Activated CD8-positive, alpha-beta memory T cell treated with anti-CD3 and anti-CD28 coated beads for 24 hours (primary cell): ENCODE measurements around the gene PSMB10.
A peak's percentile ranks its signal among the peaks of the same experiment; 100 is the strongest.
"Not testable (repeated sequence)": the region's sequence is repeated elsewhere in the genome, so short reads cannot be mapped to it uniquely, and the experiment has no call there.

Source experiments
- DNase-seq: peaks from one replicate; pipeline ENCODE4 v3.0.0-alpha.2; 2020

Gene PSMB10

DNA sequence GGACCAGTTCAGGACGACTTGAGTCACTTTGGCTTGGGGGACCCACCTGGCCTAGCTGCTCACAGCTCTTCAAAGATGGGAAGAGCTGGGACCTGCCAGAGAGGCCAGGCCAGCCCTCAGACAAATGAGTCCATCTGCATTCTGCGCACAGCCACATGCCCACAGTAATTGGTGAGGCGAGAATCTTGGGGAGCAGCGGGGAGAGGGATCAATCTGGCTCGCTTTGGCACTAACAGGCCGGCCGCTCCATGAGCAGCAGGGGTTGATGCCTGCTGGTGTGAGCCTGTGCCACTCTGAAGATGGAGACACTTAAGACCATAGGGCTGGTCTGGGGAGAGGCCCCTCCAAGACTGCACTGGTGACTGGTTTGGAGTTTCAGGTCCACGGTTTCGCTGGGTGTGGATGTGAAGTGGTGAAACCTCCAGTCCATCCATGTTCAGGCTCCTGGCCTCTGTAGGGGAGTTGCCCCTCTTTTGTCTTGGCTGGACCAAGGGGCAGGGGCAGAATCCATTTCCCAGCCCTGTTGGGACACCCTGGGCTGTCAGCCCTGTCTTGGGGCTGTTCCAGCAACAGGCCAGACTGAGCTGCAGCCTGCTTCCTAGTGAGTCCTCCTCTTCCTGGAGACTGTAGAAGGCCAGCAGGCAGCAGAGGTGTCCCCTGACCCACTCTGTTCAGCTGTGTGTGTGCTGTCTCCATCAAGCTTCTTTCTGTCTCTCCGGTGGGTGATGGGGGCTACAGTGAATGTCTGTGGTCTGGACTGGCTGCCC lies 12.3 kb downstream of the PSMB10 start:
- no peak for DNase-seq

DNA sequence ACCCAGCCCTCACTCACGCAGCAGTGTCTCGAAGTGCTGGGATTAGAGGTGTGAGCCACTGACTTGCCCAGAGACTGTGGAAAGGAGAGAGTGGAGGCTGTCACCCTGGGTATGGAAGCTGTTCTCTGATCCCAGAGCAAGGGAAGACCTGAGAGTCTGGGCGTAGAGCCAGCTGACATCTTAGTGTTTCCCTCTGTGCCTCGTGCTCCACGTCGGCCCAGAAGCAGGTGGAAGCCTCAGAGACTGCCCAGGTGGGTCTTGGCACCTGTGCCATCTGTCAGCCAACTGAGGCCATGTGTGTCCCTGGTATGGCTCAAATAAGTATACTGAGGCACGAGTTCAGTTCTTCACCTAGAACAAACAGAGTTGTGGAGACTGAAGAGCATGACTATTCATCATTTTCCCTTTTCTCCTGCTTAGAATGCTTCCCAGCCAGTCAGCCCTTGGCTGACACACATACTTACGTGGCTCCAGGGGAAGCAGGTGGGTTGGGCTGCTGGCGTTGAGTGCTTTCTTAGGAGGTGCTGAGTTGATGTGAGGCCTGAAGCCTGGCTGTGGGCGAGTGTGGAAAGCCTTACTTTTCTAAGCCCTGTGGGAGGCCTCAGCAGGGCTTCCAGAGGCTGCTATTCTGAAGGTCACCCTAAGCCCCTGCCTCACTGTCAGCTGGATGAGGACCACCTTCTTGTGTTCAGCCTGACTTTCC lies 13.1 kb downstream of the PSMB10 start:
- DNase-seq = no peak

- DNase-seq = no peak
Observed at GRCh38 chr16:67922740-67923139, 13.9 kb downstream of the PSMB10 start.

DNA sequence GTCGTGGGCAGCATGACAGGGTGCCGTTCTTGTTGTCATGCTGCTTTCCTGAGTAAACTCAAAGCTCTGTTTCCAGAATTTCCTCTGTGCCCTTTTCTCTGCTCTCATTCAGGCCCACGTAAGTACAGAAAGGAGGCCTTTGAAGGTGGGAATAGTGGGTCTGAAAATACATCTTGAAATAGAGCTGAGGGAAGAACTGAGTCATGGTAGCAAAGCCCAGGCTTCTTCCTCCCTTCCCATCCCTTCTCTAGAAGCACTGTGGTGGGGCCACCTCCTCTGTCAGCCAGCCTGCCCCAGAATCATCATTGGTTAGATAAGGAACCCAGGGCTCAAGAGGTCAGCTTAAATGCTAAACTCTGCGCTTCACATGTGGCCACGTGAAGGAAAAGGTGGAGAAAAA lies 14.4 kb downstream of the PSMB10 start:
- DNase-seq = no peak

DNA sequence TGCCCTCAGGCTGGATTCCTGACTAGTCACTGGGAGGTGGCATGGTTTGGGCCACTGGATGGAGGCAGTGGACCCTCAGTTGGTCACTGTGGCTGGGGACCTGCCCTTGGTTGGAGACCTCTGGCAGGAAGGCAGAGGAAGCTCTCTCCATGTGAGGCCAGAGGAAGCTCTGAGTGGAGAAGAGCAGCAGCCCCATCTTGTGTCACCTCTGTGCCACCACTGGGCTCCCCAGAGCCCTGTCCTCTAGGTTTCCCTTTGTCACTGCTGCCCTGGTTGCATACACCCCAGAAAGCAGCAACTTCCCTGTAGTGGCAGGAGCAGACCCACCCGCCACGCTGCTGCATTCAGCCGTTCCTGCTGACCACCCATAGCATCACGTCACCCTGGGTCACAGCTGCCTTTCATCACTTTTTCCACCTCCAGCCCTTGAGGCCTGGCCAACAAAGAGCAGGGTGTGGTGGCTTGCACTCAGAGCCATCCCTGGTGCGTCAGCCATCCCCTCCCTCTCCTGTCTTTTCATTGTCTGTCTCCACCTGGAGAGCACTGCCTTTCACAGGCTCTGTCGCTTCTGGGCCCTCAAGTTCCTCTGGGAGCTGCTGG lies 16.9 kb downstream of the PSMB10 start:
- DNase-seq = no peak

- no peak for DNase-seq
Observed at GRCh38 chr16:67917852-67918236, 18.8 kb downstream of the PSMB10 start.

- no peak for DNase-seq
Observed at GRCh38 chr16:67917140-67917851, 19.4 kb downstream of the PSMB10 start.

- DNase-seq = no peak
Observed at GRCh38 chr16:67915831-67916723, 20.6 kb downstream of the PSMB10 start.

DNA sequence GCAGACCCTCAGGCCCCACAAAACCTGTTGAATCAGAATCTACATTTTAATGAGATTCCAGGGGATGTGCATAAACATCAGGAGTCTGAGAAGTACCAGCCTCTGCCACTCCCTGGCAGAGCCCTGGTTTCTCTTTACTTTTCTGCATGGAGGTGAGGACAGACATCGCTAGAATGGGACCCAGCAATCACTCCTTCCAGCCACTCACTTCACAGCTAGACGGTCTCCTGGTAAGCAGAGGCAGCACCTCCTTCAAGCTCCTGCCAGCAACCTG lies 21.2 kb downstream of the PSMB10 start:
- not testable (repeated sequence) for DNase-seq

DNA sequence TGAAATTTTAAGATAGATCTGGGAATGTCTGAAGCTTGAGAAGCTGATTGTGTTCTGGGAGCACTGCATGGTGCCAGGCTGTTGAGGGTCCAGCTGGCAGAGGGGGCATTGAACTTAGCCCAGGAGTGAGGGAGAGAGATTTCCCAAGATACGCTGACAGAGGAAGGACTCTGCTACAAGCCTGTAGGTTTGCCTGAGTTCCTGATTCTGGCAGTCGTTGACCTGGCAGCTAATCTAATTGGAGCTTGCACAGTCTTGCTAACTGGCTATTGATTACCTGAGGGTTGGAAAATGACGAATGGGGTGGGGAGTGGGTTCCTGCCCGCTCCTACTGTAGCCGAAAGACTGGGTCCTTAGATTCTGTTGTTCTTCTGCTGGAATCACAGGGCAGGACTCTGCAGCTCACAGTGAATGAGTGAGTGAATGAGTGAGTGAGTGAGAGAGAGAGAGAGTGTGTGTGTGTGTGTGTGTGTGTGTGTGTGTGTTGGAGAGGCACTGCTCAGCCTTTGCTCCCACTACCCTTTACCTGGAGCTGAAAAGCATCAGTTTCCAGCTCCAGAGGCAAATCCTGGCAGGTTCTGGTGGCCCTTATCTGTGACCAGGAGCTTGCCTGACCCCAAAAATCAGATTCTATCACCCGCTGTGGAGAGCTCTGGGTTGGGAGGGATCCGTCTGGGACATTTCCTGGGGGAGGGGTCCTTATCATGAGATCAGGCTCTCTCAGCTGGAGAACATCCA lies 21.7 kb downstream of the PSMB10 start:
- DNase-seq = no peak

DNA sequence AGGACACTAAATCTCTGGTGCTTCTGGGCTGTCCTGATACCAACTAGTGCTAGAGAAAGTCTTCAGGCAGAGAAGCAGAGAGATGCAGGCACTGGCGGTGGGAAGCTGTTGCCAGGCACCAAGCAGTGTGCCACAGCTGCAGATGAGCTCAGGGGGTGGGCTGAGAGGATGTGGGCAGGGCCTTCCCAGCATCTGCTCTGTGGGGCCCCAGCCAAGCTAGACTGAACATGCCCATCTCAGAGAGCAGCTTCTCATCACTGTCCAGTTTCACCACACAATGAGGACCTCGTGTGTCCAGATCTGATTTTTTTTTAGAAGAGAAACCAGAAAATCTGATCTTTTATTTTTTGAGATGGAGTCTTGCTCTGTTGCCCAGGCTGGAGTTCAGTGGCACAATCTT lies 26.5 kb downstream of the PSMB10 start:
- DNase-seq = no peak

DNA sequence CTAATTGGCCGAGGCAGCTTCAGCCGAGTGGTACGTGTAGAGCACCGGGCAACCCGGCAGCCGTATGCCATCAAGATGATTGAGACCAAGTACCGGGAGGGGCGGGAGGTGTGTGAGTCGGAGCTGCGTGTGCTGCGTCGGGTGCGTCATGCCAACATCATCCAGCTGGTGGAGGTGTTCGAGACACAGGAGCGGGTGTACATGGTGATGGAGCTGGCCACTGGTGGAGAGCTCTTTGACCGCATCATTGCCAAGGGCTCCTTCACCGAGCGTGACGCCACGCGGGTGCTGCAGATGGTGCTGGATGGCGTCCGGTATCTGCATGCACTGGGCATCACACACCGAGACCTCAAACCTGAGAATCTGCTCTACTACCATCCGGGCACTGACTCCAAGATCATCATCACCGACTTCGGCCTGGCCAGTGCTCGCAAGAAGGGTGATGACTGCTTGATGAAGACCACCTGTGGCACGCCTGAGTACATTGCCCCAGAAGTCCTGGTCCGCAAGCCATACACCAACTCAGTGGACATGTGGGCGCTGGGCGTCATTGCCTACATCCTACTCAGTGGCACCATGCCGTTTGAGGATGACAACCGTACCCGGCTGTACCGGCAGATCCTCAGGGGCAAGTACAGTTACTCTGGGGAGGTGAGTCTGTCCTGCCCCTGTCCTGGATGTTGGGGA lies 27.5 kb downstream of the PSMB10 start:
- no peak for DNase-seq

- DNase-seq = no peak
Observed at GRCh38 chr16:67907397-67908180, 29.1 kb downstream of the PSMB10 start.

DNA sequence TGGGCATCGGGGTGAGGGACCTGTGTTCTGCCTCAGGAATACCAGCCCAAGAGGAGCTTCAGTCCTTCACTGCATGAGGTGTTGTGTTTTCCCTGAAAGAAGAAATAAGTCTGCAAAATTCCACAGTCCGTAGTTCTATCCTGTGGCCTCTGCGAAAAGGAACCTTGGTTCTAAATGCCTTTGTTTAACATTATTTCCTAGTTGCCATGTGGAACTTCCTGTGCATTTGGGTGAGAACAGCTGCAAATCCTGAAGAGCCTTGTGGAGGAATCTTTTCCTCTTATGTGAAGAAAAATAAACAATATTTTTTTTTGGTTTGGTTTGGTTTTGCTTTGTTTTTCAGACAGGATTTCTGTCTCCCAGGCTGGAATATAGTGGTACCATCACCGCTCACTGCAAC lies 33.8 kb downstream of the PSMB10 start:
- no peak for DNase-seq

GRCh38 chr16:67901734-67902133 lies 34.9 kb downstream of the PSMB10 start:
- no peak for DNase-seq

- DNase-seq = no peak
Observed at GRCh38 chr16:67897231-67897630, 39.4 kb downstream of the PSMB10 start.

GRCh38 chr16:67893743-67894399 lies 42.8 kb downstream of the PSMB10 start:
- no peak for DNase-seq

DNA sequence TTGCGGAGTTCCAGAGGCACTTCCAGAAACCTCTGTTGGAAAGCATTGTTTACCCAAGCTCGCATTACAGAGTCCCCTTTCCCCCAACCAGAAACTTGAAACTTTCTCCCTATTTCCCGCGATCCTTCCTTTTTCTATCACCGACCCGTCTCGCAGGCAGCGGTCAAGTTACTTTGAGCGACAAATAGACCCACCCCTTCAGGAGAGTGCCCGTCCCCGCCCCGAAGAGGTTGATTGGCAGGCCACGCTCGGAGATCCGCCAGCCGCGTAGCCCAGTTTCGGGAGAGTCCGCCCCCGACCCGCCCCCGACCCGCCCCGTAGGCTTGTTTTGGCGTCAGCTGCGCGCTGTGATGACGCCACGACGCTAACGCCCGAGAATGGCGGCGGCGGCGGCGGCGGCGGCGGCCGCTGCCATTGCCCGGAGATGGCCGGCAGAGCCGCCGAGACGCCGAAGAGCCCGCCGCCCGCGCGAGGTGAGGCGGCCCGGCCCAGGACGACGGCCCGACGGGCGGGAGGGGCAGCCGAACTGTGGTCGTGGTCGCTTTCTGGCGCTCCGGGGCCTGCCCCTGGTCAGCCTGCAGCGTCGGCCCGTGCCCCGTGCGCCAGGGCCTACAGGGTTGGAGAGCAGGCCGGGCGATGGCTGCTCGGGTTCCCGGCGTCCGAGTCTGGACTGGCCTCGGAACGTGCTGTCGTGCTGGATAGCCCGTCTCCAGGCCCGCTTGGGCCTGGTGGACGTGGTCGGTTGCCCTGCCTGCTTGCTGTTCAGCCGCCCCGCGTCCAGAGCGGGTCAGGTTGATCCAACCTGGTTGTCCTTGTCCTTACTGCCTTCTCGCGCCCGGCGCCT lies 43.5 kb downstream of the PSMB10 start, which contains the start of gene PSKH1:
TSS of gene PSKH1 (plus strand) at position 356 of the 844 bp plus-strand sequence. CDS start 15,496 bp downstream, outside the sequence.
- peak; percentile 94 for DNase-seq

DNA sequence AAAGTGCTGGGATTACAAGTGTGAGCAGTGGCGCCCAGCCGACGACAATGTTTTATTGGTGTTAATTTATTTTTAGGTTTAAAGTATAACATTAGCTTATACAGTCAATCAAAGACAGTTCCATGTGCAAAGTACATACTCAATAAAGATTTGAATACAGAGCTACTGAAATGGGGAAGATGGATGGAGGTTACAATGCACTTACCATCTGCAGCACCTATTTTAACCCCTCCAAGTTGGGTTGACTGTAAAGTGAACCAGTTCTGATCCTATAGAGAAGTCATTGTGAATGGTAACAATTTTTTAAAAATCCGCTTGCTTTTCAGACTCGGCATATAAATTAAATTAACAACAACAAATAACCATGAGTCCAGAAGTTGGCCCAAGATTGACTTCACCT lies 44.3 kb downstream of the PSMB10 start:
- DNase-seq = no peak
